ENCODE measurements around the gene CHRM4.

Gene CHRM4

GRCh38 chr11:46369458-46370152, 22.0 kb downstream of the CHRM4 start:
- no peak for DNase-seq (ENCODE audit: extremely low read depth in 1 of 2, low read depth in 1 of 2)

- DNase-seq (ENCODE audit: extremely low read depth in 1 of 2, low read depth in 1 of 2): no peak
Measured at GRCh38 chr11:46367916-46368267, 23.7 kb downstream of the CHRM4 start.

DNA sequence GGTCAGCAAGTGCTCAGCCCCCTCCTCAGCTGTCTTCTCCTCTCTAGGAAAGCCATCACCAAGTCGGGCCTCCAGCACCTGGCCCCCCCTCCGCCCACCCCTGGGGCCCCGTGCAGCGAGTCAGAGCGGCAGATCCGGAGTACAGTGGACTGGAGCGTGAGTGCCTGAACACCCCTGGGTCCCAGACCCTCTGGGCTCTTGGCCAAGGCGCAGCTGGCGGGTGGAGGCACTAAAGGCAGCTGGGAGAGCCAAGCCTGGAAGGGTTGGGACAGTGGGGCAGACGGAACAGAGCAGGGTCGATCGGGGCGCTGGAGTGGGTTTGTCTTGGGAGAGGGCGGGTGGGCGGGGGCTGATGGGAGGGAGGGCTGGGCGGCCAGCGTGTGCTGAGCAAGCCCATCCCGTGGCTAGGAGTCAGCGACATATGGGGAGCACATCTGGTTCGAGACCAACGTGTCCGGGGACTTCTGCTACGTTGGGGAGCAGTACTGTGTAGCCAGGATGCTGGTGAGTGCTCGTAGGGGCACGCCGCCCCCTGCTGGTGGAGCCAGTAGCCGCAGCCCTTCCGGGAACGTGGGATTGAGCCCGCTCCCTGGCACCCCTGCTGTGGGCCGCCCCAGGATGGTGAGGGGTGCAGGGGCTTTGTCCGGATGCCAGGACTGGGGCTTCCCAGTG, 24.2 kb downstream of the CHRM4 start:
- no peak for DNase-seq (ENCODE audit: extremely low read depth in 1 of 2, low read depth in 1 of 2)

- no peak for DNase-seq (ENCODE audit: extremely low read depth in 1 of 2, low read depth in 1 of 2)
Measured at GRCh38 chr11:46366661-46367161, 24.9 kb downstream of the CHRM4 start.

DNA sequence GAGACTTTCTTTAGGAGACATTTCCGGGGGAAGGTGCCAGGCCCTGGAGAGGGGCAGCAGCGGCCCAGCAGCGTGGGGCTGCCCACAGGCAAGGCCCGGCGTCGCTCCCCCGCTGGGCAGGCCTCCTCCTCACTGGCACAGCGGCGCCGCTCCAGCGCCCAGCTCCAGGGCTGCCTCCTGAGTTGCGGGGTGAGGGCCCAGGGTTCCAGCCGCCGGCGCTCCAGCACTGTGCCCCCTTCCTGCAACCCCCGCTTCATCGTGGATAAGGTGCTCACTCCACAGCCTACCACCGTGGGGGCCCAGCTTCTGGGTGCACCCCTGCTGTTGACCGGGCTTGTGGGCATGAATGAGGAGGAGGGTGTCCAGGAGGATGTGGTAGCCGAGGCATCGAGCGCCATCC, 25.3 kb downstream of the CHRM4 start:
- no peak for DNase-seq (ENCODE audit: extremely low read depth in 1 of 2, low read depth in 1 of 2)

GRCh38 chr11:46364791-46365190, 26.8 kb downstream of the CHRM4 start:
- no peak for DNase-seq (ENCODE audit: extremely low read depth in 1 of 2, low read depth in 1 of 2)

GRCh38 chr11:46364056-46364455, 27.5 kb downstream of the CHRM4 start:
- no peak for DNase-seq (ENCODE audit: extremely low read depth in 1 of 2, low read depth in 1 of 2)

DNA sequence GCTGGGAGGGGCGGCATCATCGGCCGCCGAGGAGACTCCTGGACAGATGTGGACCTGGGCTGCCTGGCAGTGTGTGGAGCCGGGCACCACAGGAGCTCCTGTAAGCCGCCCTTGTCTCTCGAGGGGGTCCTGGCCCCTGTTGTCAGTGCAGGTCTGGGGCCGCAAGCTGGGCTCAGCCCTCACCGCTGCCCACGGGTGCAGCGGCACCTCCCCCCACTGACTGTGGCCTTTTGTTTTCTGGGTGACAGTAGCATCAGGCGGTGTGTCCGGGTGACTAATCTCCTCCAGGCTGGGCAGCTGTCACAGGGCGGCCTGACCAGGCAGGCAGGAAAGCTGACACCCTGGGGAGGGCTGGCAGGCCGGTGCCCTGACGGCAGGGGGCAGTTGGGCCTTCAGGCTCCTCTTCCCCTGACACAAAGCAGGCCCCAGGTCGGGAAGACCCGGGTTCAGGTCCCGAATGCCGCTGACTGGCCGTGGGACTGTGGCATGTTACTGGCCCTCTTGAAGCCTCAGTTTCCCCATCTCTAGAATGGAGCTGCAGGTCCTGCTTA, 28.0 kb downstream of the CHRM4 start:
- DNase-seq (ENCODE audit: extremely low read depth in 1 of 2, low read depth in 1 of 2): no peak

DNA sequence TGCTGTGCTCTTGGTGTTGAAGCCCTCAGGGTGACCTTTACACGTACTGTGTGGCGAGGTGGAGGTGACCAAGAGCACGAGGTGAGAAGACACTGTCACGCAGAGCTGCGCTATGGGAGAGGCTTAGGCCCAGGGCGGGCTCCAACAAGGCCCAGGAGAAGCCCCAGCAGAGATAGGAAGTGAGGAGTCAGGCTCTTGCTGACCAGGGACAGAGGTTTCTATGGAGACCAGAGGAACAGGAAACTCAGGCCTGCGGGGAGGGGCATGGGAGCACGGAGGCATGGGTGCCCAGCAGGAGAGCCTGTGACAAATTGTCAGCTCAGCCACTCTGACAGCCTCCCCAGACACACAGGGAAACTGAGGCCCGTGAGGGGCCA, 28.6 kb downstream of the CHRM4 start:
- no peak for DNase-seq (ENCODE audit: extremely low read depth in 1 of 2, low read depth in 1 of 2)

DNA sequence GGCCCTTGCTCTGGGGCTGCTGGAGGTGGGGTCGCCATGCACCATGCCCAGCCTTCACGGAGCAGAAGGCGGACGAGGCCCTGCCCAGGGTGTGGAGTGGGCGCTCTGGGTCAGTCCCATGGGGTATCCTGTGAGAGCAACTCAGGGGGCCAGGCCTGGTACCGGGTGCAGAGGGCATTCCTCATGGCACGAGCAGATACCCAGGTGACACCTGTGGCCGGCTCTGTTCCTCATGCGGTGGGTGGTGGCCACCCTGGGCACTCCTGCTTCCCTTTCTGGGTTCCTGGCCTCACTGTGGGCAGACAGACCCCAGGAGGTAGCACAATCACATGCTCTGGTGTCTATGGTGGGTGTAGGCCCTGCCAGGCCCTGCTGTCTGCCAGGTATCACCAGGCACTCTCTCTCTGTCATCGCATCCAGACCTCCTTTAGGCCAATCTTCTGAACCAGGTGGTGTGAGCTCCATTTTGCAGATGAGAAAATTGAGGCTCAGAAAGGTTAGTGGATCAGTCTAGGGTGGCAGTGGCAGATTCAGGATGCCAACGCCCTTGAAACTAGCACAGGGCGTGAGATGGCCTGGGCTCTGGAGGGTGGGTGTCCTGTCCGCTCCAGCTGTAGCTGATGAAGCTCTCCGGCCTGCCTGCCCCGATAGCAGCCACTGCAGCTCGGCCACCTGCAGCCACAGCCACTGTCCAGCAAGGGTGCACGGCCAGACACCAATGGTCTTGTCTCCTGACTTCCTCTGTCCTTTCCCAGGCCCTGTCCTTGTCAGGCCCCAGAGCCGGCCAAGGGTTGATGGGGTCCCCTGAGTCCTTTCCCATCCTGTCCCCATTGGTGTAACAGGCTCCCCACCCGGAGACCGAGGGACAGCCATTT, 29.2 kb downstream of the CHRM4 start:
- DNase-seq (ENCODE audit: extremely low read depth in 1 of 2, low read depth in 1 of 2): no peak

- DNase-seq (ENCODE audit: extremely low read depth in 1 of 2, low read depth in 1 of 2): no peak
Measured at GRCh38 chr11:46361283-46362155, 30.1 kb downstream of the CHRM4 start.

GRCh38 chr11:46360878-46361277, 30.7 kb downstream of the CHRM4 start:
- no peak for DNase-seq (ENCODE audit: extremely low read depth in 1 of 2, low read depth in 1 of 2)

- DNase-seq (ENCODE audit: extremely low read depth in 1 of 2, low read depth in 1 of 2): no peak
Measured at GRCh38 chr11:46359953-46360352, 31.6 kb downstream of the CHRM4 start.

DNA sequence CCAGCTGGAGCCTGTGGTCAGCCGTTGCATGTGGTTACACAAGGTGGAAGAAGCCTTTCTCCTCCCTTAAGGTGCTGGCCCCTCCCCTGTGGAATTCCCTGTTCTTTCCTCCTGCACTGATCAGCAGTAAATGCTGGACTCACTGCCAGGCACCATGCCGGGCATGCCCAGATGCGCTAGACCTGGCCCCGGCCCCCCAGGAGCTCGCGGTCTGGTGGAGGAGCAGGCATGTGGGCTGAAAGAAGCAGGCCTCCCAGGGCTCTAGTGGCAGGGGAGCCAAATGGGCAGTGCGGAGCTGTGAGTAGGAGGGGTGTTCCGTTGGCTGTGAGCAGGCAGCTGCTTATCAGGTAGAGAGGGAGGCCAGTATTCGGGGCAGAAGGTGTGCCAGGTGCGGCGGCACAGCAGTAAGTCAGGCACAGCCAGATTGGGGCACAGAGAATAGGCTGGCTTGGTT, 34.1 kb downstream of the CHRM4 start:
- no peak for DNase-seq (ENCODE audit: extremely low read depth in 1 of 2, low read depth in 1 of 2)

GRCh38 chr11:46356924-46357482, 34.6 kb downstream of the CHRM4 start:
- DNase-seq (ENCODE audit: extremely low read depth in 1 of 2, low read depth in 1 of 2): no peak

- DNase-seq (ENCODE audit: extremely low read depth in 1 of 2, low read depth in 1 of 2): peak in 1 of 2 donors; percentile 57
Measured at GRCh38 chr11:46353698-46354097, 37.9 kb downstream of the CHRM4 start.

- peak in 1 of 2 donors; percentile 60 for DNase-seq (ENCODE audit: extremely low read depth in 1 of 2, low read depth in 1 of 2)
Measured at GRCh38 chr11:46352063-46352841, 39.3 kb downstream of the CHRM4 start.

DNA sequence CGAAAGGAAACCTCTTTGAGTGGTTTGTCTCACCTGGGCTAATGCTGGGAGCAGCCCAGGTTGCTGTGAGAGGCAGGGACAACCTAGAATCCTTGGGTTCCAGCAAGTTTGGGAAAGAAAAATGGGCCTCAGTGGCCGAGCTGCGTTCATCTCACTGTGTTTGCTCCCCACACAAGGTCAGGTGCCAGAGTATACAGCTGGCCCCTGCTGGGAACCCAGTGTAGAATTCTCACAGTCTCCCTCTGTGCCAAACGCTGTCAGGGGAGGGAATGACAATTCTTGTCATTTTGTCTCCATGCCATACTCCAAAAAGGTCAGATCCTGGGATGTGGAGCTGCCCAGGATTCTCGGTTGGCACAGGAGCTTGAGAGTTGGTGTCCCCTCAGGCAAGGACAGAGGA, 40.0 kb downstream of the CHRM4 start:
- DNase-seq (ENCODE audit: extremely low read depth in 1 of 2, low read depth in 1 of 2): no peak

GRCh38 chr11:46351148-46351547, 40.4 kb downstream of the CHRM4 start:
- no peak for DNase-seq (ENCODE audit: extremely low read depth in 1 of 2, low read depth in 1 of 2)

Measured in stimulated activated CD8-positive, alpha-beta memory T cell treated with anti-CD3 and anti-CD28 coated beads, Interleukin-7, amount 100 ng/mL, for 48 hours (primary cell).